Measurements from ENCODE around the gene GUCD1.
"Not testable (repeated sequence)": the region's sequence is repeated elsewhere in the genome, so short reads cannot be mapped to it uniquely, and the experiment has no call there.

Gene GUCD1

DNA sequence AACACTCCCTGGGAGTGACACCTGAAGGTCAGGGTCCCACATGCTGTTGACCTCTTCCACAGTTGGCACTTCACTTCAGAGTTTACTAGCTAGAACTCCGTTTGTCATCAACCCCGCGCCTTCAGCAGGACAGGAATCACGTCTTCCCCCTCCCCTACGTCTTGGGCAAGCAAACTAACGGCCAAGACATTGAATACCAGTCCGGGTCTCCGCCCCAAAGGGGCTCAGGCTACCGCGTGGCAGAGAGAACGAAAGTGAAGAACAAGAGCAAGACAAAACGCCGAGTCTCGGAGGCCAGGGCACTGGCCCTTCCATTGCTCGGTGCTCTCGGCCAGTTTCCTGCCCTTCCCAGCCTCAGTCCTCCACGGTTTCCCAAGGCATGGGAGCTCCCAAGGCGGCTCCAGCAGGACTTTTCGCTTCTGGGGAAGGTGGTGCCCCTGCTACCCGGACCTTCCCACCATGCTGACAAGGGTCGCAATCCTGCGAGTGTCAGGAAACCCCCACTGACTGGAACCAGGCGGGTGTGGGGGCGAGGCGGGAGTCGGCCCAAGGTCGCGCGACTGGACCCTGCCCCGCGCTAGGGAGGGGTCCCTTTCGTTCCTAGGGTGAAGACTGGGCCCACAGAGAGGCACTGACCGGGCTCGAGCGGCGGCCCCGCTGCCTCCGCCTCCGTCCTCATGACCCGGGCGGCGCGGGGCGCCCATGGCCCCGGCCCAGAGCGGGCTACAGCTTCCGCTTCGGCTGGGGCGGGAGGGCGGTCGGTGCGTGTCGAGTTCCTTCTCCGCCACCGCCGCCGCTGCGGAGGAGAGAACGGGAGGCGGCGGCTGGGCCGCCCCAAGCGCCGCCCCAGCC, at the start of gene GUCD1:
GUCD1 (minus strand) TSS at position 826 of the 852 bp plus-strand sequence; CDS start at position 679, 147 bp downstream.
- DNase-seq = peak; percentile 48

DNA sequence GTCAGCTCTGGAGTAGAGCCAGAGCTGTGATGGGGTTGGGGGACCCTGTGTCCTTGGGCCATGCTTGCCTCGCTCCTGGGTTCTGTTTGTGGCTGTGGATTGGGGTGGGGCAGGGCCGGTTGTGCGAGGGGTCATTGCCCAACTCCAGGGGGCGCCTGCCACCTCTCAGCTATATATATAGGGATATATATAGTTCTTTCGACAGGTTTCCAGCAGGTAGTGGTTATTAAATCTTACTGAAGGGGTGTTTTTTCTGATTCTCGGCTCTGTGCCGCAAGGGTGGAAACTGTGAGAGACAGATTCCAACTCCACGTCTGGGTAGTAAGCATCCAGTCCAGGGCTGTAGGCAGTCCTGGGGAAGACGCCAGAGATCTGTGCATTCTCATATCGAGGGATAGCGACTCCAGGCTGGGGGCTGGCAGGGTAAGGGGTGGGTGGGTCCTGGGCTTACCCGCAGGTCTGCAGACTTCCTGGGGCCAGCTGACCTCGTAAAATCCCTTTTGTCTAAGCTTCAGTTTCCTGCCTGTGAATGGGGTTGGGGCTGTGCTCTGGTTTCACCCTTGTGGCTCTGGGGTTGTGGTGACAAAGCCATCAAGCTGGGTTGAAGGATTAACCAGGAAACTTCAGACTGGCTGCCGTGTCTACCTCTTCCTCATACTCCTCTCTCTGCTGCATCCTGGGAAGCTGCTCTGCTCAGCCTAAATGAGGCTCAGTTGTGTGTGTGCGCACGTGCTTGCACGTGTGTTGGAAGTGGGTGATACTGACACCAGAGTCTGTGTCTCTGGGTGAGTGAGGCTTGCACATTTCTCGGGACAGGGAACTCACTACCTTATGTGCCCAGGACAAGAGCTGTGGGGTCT, 49.1 kb upstream of the GUCD1 start:
- DNase-seq = peak; percentile 91

DNA sequence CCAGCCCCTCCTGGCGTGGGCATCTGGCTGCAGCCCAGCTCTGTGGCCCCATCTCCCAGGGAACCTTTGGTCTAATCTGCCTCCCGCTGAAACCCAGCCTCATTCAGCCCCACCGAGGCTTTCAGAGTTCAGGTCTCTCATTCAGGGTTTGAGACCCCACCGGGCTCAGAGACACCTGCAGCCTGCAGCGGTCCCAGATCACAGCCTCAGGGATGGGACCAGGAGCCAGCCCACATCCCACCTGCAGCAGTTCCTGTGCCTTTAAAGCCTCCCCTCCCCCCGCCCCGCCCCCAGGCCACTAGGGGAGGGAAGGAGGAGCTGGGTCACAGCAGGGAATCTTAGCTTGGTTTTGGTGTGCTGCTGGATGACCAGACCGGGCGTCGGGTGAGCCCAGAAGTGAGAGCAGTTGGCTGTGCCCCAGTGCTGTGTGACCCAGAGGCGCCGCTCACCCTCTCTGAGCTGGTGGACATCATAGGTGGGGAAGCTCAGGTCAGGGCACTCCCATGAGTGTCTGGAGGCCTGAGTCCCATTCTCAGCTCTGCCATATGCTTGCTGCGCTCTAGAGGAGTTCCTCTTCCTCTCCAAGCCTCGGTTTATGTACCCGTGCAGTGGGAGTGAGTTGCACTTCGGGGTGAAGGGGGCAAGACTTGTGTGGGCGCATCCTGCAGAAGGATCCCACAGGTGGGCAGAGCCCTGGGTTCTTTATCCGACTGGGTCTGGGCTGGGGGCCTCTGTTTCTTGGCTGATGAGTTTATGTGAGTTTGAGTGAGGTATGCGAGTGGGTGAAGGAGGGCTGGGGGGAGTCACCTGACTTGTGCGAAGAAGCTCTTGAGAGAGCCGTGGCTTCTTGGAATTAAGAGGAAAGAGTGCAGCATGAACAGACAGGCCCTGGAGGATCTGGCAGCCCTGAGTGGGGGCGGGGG, 48.2 kb upstream of the GUCD1 start, which contains the start of gene GGT1:
GGT1 (plus strand) TSS at position 347 of the 923 bp plus-strand sequence. CDS start 7,889 bp downstream, outside the sequence.
- peak; percentile 36 for DNase-seq

DNA sequence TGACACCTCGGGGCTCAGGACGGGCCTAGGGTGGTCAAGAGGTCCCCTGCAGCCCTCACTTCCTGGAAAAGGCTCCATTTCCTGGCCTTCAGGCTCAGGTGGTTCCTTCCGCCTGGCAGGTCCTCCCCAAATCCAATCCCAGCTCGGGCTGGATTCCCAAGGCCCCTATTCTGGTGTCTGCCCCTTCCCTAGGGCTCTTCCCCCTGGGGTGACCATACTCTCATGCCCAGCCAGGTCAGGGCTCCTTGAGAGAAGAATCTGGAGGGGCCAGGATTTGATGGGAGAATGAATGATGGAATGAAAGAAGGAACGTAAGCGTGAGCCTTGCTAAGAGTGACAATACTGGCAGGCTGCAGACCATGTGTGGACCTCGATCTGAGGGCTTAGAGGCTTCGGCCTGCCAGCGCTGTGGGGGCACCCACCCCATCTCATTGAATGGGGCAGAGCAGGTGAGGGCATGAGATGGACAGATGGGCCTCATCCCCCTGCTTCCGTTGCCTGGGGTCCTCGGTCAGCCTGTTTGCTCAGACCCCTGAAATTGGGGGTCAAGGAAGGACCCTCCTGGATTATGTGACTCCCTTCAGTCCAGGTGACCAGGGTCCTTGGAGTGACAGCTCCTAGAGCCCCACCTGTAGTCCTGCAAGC, 47.3 kb upstream of the GUCD1 start:
- not testable (repeated sequence) for DNase-seq

DNA sequence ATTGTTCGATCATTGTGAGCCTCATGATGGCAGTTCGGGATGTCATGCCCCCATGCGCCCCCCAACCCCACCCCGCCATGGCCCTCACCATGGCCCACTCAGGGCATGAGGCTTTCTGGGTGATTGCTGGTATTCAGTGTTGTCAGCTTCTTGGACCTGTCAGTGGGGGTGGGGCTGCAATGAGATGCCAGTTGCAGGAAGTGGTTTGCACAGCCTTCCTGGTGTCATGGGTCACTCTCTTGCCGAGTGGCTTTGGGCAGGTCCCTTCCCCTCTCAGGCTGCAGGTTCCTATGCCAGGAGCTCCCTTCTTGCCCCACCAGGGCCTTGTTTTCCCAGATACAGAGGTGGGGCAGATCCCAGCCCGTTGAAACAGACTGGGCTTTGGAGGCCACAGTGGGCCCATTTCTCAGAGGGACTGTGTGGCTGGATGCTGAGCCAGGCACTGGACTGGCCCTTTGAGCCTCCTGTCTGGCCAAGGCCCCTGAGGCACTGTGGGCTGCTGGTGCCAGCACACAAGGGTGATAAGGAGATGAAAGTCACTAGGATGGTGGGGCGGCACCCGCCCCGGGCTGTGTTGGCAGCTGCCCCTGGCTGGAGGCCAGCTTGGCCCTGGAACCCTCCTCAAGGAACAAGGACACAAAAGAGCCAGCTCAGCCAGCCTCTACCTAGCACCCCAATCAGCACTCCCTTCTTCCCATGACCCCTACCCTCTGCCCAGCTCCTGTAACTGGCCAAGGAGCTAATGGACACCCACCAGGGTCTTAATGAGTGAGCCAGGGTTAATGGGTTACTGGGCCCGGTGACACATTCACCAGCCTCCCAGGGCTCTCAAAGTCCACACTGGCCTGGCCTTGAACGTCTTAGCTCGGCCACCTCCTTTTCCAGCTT, 46.5 kb upstream of the GUCD1 start:
- DNase-seq = peak; percentile 73

DNA sequence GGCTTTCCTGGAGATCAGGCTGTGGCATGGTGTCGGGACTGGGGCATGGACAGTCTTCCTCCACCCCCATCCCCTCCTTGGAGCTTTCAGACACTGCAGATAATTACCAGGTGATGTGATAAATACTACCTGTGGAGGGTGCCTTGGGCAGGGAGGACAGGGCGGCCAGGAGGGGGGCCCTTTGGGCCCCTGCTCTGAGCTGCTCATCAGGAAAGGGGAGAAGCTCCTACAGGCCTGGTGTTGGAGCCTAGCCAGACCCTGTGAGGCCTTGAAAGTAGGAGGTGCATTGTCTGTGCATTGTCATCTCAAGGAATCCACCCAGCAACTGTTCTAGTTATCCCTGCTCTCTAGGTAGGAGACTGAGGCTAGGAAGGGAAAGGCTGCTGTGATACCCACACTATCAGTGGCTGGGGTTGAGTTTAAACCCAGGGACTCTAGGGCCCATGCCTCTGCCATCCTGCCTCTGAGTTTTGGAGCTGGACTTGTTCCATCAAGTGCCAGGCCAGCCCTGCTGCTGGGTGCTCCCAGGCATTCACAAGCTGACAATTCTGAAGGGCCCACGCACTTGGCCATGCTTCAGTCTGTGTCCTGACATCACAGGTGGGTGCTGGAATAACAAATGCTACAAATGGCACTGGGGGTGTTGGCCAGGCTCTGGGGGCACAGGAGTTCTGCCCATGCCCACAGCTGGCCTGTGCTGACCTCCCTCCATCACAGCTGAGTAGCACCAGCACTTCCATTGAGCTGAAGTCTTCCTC, 45.2 kb upstream of the GUCD1 start:
- not testable (repeated sequence) for DNase-seq

DNA sequence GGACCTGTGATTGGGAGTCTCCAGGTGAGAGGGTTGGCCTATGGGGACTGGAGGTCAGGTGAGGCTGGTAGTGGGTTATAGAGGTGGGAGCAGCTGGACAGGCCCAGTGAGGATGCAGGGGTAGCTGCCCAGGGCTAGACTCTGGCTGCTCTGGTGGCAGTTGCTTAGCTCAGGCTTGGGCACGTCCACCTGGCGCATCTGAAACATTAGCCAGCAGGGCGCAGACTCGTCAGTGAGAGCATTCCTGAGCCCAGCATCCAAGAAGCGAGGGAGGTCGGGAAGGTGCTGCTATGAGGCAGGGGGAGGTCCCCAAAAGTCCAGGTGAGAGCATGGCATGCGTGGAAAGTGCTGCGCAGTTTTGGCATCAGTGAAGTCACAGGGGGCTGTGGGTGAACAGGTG, 44.6 kb upstream of the GUCD1 start:
- DNase-seq = no peak

DNA sequence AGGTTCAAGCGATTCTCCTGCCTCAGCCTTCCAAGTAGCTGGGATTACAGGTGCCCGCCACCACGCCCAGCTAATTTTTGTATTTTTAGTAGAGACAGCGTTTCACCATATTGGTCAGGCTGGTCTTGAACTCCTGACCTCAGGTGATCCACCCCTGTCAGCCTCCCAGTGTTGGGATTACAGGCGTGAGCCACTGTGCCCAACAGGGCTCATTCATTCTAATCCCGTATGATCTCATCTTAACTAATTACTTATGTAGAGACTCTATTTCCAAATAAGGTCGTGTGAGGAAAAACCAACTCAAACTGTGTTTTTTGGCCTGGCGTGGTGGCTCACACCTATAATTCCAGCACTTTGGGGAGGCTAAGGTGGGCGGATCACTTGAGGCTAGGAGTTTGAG, 42.1 kb upstream of the GUCD1 start:
- DNase-seq = not testable (repeated sequence)

DNA sequence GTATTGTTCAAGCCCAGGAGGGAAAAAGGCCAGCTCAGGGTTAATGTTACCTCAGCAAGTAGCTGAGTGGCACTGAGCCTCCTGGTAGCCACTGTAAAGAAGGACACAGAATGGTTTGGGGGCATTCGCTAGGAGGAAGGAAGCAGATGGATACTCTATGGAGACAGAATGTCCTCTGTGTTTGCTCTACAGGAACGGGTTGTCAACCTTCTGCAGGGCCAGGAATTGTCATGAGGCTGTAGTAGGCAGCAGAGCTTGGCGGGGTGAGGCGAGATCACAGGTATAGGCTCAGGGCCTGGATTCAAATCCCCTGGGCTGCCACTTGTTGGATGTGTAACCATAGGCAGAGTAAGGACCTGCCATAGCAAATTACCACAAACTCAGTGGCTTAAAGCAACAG, 40.9 kb upstream of the GUCD1 start:
- DNase-seq = no peak

DNA sequence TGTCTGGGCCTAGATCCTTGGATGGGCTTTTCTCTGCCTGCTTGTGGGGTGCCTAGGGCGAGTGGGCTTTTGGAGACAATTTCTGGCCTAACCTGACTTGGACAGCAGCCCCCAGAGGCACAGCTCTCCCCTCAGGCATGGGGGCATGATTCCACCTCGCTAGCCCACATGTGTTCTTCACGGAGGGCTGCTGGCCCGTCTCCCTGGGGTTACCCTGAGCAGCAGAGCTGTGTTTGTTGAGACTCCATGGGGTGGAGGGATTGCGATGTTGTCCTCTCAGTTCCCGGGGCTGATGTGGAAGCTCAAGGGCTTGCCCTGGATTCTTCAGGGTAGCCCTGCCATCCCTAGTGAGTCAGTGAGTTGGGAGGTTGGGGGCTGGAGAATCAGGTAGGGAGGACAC, 40.3 kb upstream of the GUCD1 start:
- DNase-seq = no peak

DNA sequence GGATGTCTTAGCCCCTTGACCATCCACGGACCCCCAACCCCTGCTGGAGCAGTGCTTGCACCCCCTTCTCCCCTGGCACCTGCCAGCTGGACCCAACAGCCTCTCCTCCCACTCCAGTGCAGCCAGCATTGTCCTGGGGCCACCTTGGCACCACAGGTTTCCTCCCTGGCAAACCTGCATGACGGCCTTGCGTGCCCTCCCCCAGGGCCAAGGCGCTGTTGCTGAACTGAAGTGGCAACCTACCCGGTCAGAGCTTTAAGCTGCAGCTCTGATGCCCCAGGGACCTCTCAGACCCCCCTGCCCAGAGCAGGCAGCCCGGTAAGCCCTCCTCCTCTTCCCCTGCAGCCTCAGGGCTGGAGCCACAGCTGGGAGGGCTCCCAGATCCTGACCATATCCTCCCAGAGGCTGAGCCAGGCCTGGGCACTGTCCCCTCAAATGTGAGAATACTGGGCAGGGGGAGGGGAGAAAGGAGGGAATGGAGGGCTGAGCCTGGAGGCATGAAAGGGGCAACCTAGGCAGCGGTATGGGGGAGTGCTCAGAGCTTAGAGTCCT, 39.7 kb upstream of the GUCD1 start:
- no peak for DNase-seq

DNA sequence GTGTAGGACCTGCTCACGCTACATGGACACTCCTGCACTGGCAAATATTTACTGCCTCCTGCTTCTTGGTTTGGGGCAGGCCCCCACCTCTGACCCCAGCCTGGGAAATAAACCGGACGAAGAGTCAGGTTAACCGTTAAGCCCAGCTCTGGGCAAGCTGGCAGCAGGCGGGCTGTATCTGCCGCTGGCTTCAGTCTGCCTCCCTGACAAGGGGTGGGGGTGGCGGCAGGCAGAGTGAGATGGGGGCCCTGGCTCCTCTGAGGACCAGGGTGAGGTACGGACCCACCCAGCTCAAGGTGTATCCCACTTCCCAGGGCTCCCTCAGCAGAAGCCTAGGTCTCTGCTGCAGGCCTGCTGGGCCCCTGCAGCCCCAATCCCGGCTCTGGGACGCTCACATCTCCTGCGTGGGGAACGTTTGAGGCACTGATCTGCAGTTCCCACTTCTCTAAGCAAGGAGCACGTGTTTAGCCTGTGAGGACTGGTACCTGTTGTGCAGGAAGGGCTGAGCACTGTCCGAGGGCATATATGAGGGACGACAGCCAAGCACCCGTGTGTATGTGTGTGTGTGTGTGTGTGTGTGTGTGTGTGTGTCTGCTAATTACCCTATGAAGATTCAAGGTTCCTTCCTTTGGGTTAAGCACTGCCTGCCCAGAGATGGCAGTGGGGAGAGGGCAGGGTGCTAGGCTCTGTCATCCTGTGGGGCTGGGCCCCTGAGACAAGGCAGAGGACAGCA, 39.1 kb upstream of the GUCD1 start:
- DNase-seq = peak; percentile 14

DNA sequence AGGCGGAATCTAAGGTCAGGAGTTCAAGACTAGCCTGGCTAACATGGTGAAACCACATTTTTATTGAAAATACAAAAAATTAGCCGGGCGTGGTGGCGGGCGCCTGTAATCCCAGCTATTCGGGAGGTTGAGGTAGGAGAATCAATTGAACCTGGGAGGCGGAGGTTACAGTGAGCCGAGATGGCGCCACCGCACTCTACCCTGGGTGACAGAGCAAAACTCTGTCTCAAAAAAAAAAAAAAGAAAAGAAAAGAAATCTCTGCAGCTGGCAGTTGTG, 38.6 kb upstream of the GUCD1 start:
- DNase-seq = not testable (repeated sequence)

DNA sequence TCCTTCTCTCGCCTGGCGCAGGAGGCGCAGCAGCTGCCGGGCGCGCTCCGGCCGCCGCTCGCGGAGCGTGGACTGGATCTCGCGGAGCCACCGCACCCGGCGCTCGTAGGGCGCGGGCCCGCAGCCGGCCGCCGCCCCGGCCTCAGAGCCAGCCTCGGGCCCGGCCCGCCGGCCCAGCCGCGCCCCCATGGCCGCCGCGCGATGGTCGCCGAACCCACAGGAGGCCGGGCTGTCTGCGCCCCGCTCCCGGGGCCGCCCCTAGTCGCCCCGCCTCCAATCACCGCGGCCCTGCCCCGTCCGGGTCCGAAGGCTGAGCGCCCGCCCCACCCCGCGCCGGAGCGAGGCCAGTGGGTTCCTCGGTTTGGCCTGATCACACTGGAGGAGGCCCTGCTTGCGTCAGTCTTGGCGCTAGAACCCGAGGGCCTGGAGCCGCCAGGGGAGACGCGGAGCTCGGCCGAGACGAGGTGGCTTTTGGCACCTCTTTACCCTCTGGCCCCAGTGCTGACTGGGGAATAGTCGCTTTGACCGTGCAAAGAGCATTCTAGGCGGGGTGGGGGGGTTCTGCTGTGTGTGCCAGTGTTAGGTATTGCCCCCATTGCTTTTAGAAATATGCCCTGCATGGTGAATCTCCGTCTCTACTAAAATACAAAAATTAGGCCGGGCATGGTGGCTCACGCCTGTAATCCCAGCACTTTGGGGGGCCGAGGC, 38.1 kb upstream of the GUCD1 start, which contains the start of gene LRRC75B:
LRRC75B (minus strand) TSS at position 223 of the 708 bp plus-strand sequence; CDS start at position 189, 34 bp downstream.
- peak; percentile 68 for DNase-seq

DNA sequence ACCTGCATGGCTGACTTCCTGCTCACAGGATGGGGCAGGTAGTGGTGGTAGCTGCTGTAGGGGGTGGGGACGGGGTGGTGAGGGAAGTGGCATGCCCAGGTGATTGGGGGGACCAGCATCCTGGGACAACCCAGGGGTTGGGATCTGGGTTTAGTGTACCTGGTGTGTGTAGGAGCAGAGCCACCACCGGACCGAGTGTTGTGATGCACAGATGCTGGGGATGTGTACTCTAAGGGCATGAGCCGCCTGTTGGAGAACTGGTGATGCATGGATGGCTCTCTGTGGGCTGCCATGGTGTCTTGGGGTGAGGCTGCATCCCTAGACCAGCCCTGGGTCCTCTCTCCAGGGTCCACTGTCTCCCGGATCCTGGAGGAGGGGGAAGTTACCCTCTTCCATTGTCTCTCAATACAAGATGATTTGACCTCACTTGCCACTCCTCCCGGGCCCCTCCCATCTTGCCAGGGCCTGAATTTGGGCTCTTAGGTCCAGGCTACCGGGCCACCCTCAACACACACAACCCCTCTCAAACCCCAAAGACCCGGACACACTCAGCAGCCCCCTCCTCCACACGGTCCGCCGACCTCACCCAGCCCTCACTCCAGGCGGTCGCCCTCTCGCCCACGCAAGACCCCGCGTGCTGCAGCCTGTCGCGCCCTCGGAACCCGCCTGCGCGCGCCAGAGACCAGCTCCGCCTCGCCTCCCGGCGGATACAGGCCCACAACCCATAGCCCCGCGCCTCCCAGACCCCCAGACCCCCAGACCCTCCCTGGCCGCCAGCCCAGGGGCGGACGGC, 37.3 kb upstream of the GUCD1 start:
- DNase-seq = no peak

DNA sequence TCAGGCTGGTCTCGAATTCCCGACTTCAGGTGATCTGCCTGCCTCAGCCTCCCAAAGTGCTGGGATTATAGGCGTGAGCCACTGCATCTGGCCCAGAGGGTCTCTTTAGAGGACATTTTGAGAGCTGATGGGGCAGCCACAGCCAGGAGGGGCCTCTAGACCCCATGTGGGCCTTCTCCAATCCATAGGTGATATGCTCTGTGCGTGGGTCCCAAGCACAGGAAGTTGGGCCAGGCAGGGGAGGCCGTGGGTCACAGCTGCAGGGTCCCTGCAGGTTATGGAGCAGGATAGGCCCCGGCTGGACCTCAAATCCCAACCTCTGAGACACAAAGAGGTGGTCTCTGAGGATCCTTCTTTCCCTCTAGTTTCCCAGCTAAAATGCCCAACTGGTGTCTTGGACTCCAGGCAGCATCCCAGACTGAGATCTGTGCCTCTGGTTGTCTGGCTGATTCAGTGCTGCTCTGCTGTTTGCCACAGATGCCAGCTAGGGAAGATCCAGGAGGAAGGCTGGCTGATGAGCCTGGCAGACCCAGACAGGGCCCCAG, 36.4 kb upstream of the GUCD1 start:
- no peak for DNase-seq

DNA sequence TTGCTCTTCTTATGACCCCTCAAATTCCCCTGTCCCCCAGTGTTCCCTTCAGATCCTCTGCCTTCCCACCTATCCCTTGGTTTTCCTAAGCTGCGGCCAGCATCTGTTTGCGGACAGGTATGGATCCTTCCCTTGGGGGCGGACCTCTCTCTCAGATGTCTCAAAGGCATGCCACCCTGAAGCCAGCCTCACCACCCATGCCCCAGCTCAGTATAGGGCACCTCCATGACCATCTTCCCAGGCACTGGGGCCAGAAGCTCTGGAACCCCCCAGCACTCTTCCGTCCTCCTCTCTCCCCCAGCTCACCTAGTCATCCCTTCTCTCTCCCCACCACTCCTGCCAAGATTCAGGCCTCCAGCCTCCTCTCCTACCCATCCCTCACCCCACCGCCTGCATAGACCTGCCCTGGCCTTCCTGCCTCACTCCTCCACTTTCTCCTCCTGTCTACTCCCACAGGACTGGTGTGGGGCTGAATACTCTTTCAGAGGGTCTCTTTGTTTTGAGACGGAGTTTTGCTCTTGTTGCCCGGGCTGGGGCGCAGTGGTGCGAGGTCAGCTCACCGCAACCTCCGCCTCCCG, 35.7 kb upstream of the GUCD1 start:
- no peak for DNase-seq

Measured in MV-4-11 (cell line).